ENCODE measurements around the gene SYT5. TPM values are rescaled to one million over a fixed set of nuclear protein-coding genes. Genes with fewer than 3 reads are reported as not detected.

The SYT5 gene
- total and polyA plus RNA-seq, 9 of the 15 experiments (the other 6 are each of a cell fraction or from before 2014, with no cell fraction given), result 1.3 to 20.9 (median 8.8) TPM

- WGBS (ENCODE audit: insufficient coverage, low coverage, missing lambda C conversion rate), result 50% methylated on average over 4 of the region's 4 CpGs
- Histone ChIP-seq H3K9ac (ENCODE audit: insufficient read depth in 1 of 2, low read depth in 2 of 2, low read length in 2 of 2) (no peak overlapping the region), H3K4me1 (replicated peaks in 1 of 2; ENCODE audit: control insufficient read depth in 2 of 2, insufficient read depth in 2 of 2, low read length in 2 of 2) (peaks cover 10 to 43% of the 10 kb centered on the region in 2 experiments; a peak in 4 of 5 replicates), H3K36me3 (ENCODE audit: control insufficient read depth, insufficient read depth, low read length) (no peaks in the 10 kb centered on the region), H4K20me1 (replicated peaks; ENCODE audit: control insufficient read depth, insufficient read depth, low read length) (peaks cover 3% of the 10 kb centered on the region), H2AFZ (ENCODE audit: low read depth, low read length) (no peak overlapping the region), H3K79me2 (ENCODE audit: control insufficient read depth, insufficient read depth, low read length) (no peaks in the 10 kb centered on the region), H3K27me3 (ENCODE audit: control insufficient read depth in 2 of 2, insufficient read depth in 2 of 2, low read length in 2 of 2) (no peaks in the 10 kb centered on the region), H3K4me3 (no peak overlapping the region), H3K27ac (ENCODE audit: extremely low read depth, low read depth, low read length) (no peak overlapping the region), H3K9me3 (replicated peaks; ENCODE audit: control insufficient read depth, insufficient read depth, low read depth, low read length) (no peaks in the 10 kb centered on the region), H3K9me1 (ENCODE audit: control insufficient read depth, insufficient read depth, low read length) (no peaks in the 10 kb centered on the region), H3K4me2 (ENCODE audit: insufficient read depth, low read length) (no peak overlapping the region)
- ChIA-PET POLR2A (interaction anchor here (0.6 kb wide), 1 partner anchor 63 kb away, joined by 3 read pairs; no protein-coding TSS in a partner anchor), CTCF (ENCODE audit: low intra/inter-chr PET ratio) (no interaction called here)
- DNase-seq (ENCODE audit: extremely low read depth in 1 of 4, low spot score in 3 of 4) (no peak), FAIRE-seq (no peak), ATAC-seq (no peak)
- in situ Hi-C loops (cut with MboI) (loop anchor here (25.0 kb wide), 1 partner anchor 968 kb away; the partner anchor contains the start of gene ZNF444), intact Hi-C loops (cut with micrococcal nuclease) (no loop called here)
- TF ChIP-seq SIRT6 (IDR thresholded peaks at IDR 0.05; ENCODE audit: low read depth, low read length) (no peak), ZBTB2 (IDR thresholded peaks at IDR 0.05) (no peak), JUND (IDR thresholded peaks at IDR 0.05; ENCODE audit: borderline replicate concordance, low read depth, low read length) (no peak), JUND (tag; IDR thresholded peaks at IDR 0.05; ENCODE audit: borderline replicate concordance, low read depth, low read length) (no peak), TRIM25 (IDR thresholded peaks at IDR 0.05; ENCODE audit: borderline replicate concordance) (no peak), ZNF23 (CRISPR knock-in tag; IDR thresholded peaks at IDR 0.05) (no peak)
- no TSS peak for BruUV-seq (replicated peaks)
These were observed 11.0 kb downstream of the SYT5 start for GRCh38 chr19:55169136-55169535.
